Loucy (cell line): Measurements from ENCODE around the gene BSND.

ENCODE experiments used
- EZH2phosphoT487 ChIP-seq: fragments of 200-600 bp; IDR thresholded peaks from 2 replicates; pipeline ENCODE4 v1.6.1; 2018; ENCODE audit warnings: antibody characterized with exemption, mild to moderate bottlenecking, moderate library complexity, borderline replicate concordance
- TF ChIP-seq, protein P1 (sequence below): fragments of 200-600 bp; sonication (generic); conservative IDR thresholded peaks from 2 replicates; pipeline ENCODE4 v1.5.1; 2014; ENCODE audit warnings: mild to moderate bottlenecking, antibody characterized with exemption, low read length

GRCh38 chr1:54977533-54978297 is 21.0 kb upstream of the BSND start:
- TF ChIP-seq, protein P1, sequence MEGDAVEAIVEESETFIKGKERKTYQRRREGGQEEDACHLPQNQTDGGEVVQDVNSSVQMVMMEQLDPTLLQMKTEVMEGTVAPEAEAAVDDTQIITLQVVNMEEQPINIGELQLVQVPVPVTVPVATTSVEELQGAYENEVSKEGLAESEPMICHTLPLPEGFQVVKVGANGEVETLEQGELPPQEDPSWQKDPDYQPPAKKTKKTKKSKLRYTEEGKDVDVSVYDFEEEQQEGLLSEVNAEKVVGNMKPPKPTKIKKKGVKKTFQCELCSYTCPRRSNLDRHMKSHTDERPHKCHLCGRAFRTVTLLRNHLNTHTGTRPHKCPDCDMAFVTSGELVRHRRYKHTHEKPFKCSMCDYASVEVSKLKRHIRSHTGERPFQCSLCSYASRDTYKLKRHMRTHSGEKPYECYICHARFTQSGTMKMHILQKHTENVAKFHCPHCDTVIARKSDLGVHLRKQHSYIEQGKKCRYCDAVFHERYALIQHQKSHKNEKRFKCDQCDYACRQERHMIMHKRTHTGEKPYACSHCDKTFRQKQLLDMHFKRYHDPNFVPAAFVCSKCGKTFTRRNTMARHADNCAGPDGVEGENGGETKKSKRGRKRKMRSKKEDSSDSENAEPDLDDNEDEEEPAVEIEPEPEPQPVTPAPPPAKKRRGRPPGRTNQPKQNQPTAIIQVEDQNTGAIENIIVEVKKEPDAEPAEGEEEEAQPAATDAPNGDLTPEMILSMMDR: no peak
- TF ChIP-seq EZH2phosphoT487: no peak
